GM19240 (cell line): Measurements from ENCODE around the gene UBL4A.

Experiments
- DNase-seq: peaks from one replicate; pipeline ENCODE4 v3.0.0; 2011; ENCODE audit warnings: low spot score; ENCODE audit not compliant: insufficient read length

The UBL4A gene

GRCh38 chrX:154486396-154487207 is at the start of gene UBL4A:
UBL4A (minus strand) TSS chrX:154486615; CDS start chrX:154486584, 31 bp downstream.
- no peak for DNase-seq

DNA sequence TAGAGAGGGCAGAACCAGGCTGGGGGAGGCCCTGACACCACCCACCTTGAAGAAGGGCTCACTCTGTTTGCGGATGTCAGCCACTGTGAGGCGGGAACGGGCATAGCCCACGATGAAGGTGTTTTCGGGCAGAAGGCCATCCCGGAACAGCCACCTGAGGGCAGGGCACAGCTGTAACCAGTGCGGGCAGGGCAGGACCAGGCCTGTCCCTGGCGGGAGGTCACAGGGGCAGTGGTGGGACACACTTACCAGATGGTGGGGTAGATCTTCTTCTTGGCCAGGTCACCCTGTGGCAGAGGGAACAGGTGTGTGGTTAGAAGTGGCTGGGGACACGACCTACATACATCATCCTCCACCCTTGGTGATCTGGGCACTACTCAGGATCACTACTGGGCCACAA is 49.5 kb upstream of the UBL4A start:
- DNase-seq = no peak

- DNase-seq = peak; percentile 88
Measured at GRCh38 chrX:154534526-154535322, 48.3 kb upstream of the UBL4A start.

DNA sequence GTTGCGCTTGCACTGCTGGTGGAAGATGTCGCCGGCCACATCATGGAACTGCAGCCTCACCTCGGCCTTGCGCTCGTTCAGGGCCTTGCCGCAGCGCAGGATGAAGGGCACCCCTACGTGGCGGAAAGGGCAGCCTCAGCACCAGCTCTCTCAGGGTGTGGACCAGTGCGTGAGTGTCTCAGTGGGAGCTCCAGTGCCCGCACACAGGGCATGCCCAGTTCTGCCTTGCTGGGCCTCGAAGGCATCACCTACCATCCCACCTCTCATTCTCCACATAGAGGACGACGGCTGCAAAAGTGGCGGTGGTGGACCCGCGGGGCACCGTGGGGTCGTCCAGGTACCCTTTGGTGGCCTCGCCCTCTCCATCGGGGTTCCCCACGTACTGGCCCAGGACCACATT is 46.3 kb upstream of the UBL4A start:
- DNase-seq = no peak

GRCh38 chrX:154531626-154532025 is 45.2 kb upstream of the UBL4A start:
- DNase-seq = no peak

- no peak for DNase-seq
Measured at GRCh38 chrX:154530286-154530685, 43.9 kb upstream of the UBL4A start.

GRCh38 chrX:154529206-154529612 is 42.8 kb upstream of the UBL4A start:
- DNase-seq = no peak

GRCh38 chrX:154526901-154527675 is 40.7 kb upstream of the UBL4A start:
- DNase-seq = peak; percentile 46

GRCh38 chrX:154525606-154526490 is 39.4 kb upstream of the UBL4A start:
- DNase-seq = no peak

DNA sequence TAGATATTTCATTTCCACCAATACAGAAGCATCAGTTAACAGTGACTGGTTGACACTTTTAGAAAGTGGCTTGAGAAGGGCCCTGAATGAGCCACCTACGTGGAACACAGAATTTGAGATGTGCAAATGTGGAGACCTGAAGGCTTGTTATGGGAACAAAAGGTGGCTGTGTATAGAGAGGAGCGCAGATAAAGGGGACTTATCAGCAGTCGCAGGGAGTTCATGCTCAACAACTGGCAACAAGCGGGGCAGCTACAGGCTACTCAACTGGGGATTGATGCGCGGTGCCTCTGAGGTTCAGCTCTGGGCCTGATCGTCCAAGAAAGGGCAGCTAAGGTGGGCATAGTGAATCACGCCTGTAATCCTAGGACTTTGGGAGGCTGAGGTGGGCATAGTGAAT is 33.0 kb upstream of the UBL4A start:
- DNase-seq = no peak

DNA sequence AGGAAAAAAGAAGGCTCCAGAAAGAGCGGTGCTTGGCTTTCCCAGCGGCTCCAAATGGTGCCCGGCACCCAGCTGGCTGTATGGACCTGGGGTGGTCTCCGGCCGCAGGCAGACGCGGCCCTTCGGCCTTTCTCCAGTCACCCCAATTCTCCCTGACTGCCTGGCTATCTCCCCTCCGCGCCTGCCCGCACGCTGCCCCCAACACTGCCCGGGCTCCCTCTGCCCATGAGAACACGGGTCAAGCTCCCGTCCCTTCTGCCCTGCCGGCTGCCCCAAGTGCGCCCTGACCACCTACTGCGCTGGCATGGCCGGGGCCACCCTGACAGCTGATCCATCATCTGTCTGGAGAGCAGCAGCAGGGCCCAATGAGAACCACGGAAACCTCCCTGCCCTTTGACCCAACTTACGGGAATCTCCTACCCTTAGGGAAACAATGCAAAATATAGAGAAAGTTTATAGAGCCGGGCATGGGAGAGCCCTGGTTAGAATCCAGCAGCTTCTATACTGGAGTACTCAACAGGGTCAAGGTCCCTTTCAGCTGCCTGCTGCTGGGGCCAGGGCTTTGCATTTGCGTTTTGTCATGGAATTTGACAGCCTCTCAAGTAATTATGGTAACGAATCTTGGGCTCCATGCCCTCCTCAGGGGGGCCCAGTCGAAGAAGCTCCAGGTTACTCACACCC is 30.8 kb upstream of the UBL4A start:
- DNase-seq = no peak

GRCh38 chrX:154516656-154517100 is 30.3 kb upstream of the UBL4A start:
- DNase-seq = no peak

DNA sequence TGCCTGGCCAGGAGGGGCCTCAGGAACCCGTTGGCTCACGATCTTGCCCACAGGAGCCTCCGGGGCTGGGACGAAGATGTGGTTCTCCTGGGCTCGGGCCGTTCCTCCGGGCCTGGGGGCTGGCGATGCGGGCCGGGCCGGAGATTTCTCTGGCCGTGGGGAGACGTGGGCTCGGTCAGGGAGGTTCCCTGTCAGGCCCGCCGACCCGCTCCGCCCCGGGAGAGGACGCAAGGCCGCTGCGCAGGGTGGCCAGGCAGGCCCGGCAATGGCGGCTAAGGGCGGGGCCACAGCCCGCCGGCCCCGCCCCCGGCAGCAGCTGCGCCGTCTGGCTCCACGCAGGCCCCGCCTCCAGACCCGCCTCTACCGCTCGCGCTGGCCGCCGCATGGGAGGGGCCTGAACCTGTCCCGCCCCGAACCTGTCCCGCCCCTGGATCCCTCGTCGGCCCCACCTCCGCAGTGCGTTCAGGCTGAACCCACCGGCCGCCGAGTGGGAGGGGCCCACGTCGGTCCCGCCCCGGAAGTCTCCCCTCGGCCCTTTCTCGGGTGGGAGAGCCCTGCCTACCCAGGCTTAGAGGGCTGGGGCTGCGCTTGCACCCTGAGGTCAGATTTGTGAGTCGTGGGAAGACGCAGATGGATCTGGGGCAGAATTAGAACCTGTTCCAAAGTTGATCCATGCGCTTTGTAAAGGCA is 29.7 kb upstream of the UBL4A start, which contains the start of gene FAM3A:
Gene FAM3A (minus strand): TSS at position 267 of the 690 bp plus-strand sequence. CDS start 460 bp downstream, outside the sequence.
- peak; percentile 38 for DNase-seq

GRCh38 chrX:154515090-154515965 is 28.9 kb upstream of the UBL4A start:
- DNase-seq = no peak

DNA sequence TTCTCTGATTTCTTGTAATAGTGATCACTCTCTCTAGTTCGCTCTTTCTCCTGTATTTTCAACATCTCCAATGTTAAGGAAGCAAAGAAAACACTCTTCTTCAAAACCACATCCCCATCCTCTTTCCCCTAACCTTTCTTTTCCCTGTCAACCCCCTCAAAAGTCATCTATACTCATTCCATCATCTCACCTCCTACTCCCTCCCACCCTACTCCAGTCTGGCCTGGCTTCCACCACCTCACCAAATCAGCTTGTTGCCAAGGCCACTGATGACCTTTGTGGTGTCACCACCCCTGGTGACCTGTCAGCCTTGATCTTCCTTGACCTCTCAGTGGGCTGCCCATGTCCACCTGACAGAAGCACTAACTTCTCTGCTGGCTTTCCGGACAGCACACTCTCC is 27.3 kb upstream of the UBL4A start:
- DNase-seq = no peak

DNA sequence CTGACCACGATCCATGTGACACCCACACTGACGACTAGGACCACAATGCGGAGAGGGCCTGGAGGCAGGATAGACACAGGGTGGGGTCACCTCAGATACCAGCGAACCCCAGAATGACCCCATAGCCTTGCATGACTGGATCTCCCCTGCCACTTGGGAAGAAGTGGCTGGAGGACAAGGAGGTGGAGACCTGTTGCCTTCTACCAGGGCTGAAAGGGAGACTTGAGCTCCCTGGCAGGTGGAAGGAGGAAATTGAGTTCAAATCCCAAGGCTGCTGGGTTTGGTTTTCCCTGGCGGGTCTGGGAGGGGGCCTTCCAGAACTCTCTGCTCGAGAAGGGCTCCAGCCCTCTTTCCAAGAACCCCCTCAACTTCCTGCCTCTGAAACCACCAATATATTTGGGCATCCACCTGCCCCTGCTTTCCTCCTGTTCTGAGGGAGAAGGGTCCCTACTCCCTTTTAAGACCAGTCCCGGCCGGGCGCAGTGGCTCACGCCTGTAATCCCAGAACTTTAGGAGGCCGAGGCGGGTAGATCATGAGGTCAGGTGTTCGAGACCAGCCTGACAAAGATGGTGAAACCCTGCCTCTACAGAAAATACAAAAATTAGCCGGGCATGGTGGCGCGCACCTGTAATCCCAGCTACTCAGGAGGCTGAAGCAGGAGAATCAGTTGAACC is 26.6 kb upstream of the UBL4A start:
- no peak for DNase-seq

DNA sequence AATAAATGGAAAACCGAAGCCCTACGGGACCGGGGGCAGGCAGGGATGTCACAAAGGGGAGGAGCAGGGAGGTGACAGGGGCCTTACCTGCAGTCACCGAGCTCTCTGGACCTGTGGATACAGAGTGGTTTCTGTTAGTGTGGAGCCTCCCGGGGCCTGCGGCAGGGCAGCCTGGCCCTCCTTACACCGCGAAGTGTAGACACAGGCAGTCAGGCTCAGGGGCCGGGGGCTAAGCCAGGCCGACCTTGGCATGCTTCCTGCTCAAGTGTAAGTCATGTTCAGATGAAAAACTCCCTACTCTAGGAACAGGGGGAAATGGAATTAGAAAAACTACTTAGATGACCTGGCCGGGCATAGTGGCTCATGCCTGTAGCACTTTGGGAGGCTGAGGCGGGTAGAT is 25.3 kb upstream of the UBL4A start:
- no peak for DNase-seq

DNA sequence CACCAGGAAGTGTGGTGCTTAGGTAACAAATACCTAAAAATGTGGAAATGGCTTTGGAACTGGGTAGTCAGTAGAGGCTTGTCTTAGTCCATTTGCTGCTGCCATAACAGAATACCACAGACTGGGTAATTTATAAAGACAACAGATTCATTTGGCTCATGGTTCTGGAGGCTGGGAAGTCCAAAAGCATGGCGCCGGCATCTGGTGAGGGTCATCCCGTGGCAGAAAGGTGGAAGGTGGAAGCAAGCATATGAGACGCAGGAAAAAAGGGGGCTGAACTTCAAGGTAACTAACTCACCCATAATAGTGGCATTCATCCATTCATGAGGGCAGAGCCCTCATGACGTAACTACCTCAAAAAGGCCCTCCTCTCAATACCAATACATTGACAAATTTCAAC is 23.0 kb upstream of the UBL4A start:
- no peak for DNase-seq
